NCI-H2081 treated with DMSO at 0.1 percent for 48 hours (cell line): ENCODE data around the gene MMS22L.

Experiments used
- DNase-seq: peaks from one replicate; lab custom pipeline; 2025; lab: John Stamatoyannopoulos, UW

The MMS22L gene

GRCh38 chr6:97145691-97146090 is 137.3 kb downstream of the MMS22L start:
- DNase-seq: no peak

GRCh38 chr6:97141756-97142155 is 141.3 kb downstream of the MMS22L start:
- no peak for DNase-seq

GRCh38 chr6:97138581-97138980 is 144.4 kb downstream of the MMS22L start:
- no peak for DNase-seq

- no peak for DNase-seq
These were observed 146.2 kb downstream of the MMS22L start for GRCh38 chr6:97136626-97137358.

GRCh38 chr6:97133067-97133466 is 149.9 kb downstream of the MMS22L start:
- no peak for DNase-seq

- no peak for DNase-seq
These were observed 153.9 kb downstream of the MMS22L start for GRCh38 chr6:97129106-97129505.

GRCh38 chr6:97128507-97128906 is 154.5 kb downstream of the MMS22L start:
- DNase-seq: no peak

- no peak for DNase-seq
These were observed 159.4 kb downstream of the MMS22L start for GRCh38 chr6:97123652-97124051.

GRCh38 chr6:97123112-97123511 is 159.9 kb downstream of the MMS22L start:
- no peak for DNase-seq

GRCh38 chr6:97120511-97120910 is 162.5 kb downstream of the MMS22L start:
- no peak for DNase-seq

- no peak for DNase-seq
These were observed 168.4 kb downstream of the MMS22L start for GRCh38 chr6:97114645-97115044.

GRCh38 chr6:97113170-97113569 is 169.8 kb downstream of the MMS22L start:
- DNase-seq: no peak

- no peak for DNase-seq
These were observed 171.8 kb downstream of the MMS22L start for GRCh38 chr6:97111243-97111642.

GRCh38 chr6:97110626-97111025 is 172.4 kb downstream of the MMS22L start:
- DNase-seq: no peak

GRCh38 chr6:97110149-97110548 is 172.9 kb downstream of the MMS22L start:
- no peak for DNase-seq

- DNase-seq: no peak
These were observed 173.6 kb downstream of the MMS22L start for GRCh38 chr6:97109444-97109843.

- DNase-seq: no peak
These were observed 180.7 kb downstream of the MMS22L start for GRCh38 chr6:97102145-97102790.

GRCh38 chr6:97100696-97101095 is 182.3 kb downstream of the MMS22L start:
- DNase-seq: no peak

- no peak for DNase-seq
These were observed 185.7 kb downstream of the MMS22L start for GRCh38 chr6:97097068-97098047.

- DNase-seq: no peak
These were observed 187.6 kb downstream of the MMS22L start for GRCh38 chr6:97095311-97095850.

GRCh38 chr6:97094376-97094775 is 188.6 kb downstream of the MMS22L start:
- no peak for DNase-seq

GRCh38 chr6:97092673-97093305 is 190.2 kb downstream of the MMS22L start:
- no peak for DNase-seq
